Stimulated activated effector memory CD8-positive, alpha-beta T cell treated with anti-CD3 and anti-CD28 coated beads, Interleukin-12 subunit alpha, Interleukin-12 subunit beta, amount 100 ng/mL, for 72 hours (primary cell): ENCODE results near the gene LYZL6.

Experiments used
- ATAC-seq: fragments of 150-1000 bp; cut with Tn5 transposase; 2 replicates; pipeline ENCODE4 v1.10.0; 2021
- DNase-seq, 2 donors: peaks; one replicate each; pipeline ENCODE4 v3.0.0; 2021 to 2022; ENCODE audit warnings: low spot score in 2 of 2
- H3K27ac Mint-ChIP-seq: one replicate; pipeline ENCODE4 v1.8.0; 2022; ENCODE audit warnings: mild to moderate bottlenecking, mixed read lengths
- H3K36me3 Mint-ChIP-seq: one replicate; pipeline ENCODE4 v1.8.0; 2022; ENCODE audit warnings: mild to moderate bottlenecking, mixed read lengths
- H3K4me1 Mint-ChIP-seq: one replicate; pipeline ENCODE4 v1.8.0; 2022; ENCODE audit warnings: mixed read lengths
- H3K4me3 Mint-ChIP-seq: one replicate; pipeline ENCODE4 v1.8.0; 2022; ENCODE audit warnings: mild to moderate bottlenecking, mixed read lengths
- H3K9me3 Mint-ChIP-seq: one replicate; pipeline ENCODE4 v1.8.0; 2022; ENCODE audit warnings: mixed read lengths

Gene LYZL6

GRCh38 chr17:35943537-35943936 is at the start of gene LYZL6:
TSS of gene LYZL6 (minus strand) at chr17:35943713. CDS start at chr17:35939356, 4,357 bp downstream.
- peak within 1 kb of the TSS; percentile 30 for H3K27ac Mint-ChIP-seq
- H3K36me3 Mint-ChIP-seq, result no peaks in the 10 kb centered on the region
- no peaks in the 10 kb centered on the region for H3K9me3 Mint-ChIP-seq
- no peak within 1 kb of the TSS for H3K4me3 Mint-ChIP-seq
- DNase-seq (no peak), ATAC-seq (no peak)
- peaks cover 6% of the 10 kb centered on the region for H3K4me1 Mint-ChIP-seq

DNA sequence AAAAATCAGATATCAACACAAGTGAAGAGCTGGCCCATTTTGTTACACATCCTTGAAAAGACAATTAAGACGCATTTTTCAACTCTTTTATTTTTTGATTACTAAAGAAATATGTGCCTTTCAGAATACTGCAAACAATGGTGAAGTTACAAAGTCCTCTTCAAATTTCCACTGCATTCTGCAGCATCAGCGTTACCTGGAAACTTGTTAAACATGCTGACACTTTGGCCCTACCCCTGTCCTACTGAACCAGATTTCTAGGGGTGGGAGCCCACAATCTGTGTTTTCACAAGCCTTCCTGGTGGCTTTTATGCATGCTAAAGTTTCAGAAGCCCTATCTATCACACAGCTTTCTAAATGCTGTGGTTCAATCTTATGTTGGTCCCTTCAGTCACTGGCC is 47.6 kb upstream of the LYZL6 start:
- Mint-ChIP-seq H3K27ac (no peak overlapping the region), H3K4me1 (peaks cover 6% of the 10 kb centered on the region), H3K36me3 (no peaks in the 10 kb centered on the region), H3K9me3 (peaks cover 5% of the 10 kb centered on the region), H3K4me3 (no peak overlapping the region)
- DNase-seq (no peak), ATAC-seq (no peak)

DNA sequence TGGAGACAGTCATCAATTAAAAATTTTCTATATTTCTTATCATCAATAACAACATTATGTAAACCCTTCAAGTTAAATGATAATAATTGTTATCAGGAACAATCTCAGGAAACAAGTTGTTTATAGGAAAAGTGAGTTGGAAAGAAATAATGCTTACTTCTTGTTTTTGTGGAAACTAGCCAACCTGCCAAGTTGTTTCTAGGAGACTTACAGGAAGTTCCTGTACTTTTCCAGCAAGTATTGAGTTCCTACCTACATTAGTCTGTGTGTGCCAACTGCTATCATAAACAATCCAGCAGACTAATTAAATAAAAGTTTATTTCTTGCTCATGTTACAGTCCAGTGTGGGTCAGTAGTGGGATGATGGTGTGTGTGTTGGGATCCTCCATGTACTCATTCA is 44.7 kb upstream of the LYZL6 start:
- Mint-ChIP-seq H3K4me3 (no peak overlapping the region), H3K36me3 (no peaks in the 10 kb centered on the region), H3K9me3 (peaks cover 5% of the 10 kb centered on the region), H3K27ac (no peak overlapping the region), H3K4me1 (peaks cover 19% of the 10 kb centered on the region)
- ATAC-seq, result no peak
- no peak for DNase-seq

GRCh38 chr17:35986643-35987042 is 43.1 kb upstream of the LYZL6 start, which contains the start of gene CCL14:
TSS of gene CCL14 (minus strand) at chr17:35986729. CDS start at chr17:35986649, 80 bp downstream.
- no peak for ATAC-seq
- DNase-seq, result no peak
- Mint-ChIP-seq H3K4me3 (no peak within 1 kb of the TSS), H3K36me3 (no peaks in the 10 kb centered on the region), H3K27ac (peak within 1 kb of the TSS; percentile 33), H3K9me3 (peaks cover 5% of the 10 kb centered on the region), H3K4me1 (peaks cover 29% of the 10 kb centered on the region)

DNA sequence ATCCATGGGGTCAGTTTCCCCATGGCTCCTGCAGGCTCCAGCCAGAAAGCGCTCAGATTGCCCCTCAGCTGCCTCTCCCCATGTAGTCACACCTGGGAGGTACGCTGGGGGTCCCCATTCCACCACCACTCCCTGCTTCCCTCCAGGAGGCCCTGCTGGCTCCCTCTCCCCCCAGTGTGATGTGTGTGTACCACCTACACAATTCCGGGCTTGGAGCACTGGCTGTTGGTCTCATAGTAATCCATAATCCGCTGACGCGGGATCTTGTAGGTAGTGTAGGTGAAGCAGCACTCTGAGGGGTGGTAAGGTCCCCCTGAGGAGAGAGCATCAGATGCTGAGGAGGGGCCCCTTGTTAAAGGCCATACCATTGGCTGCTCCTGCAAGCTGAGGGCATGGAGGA is 40.6 kb upstream of the LYZL6 start:
- H3K36me3 Mint-ChIP-seq, result no peaks in the 10 kb centered on the region
- no peak for ATAC-seq
- DNase-seq, result no peak
- H3K27ac Mint-ChIP-seq, result peak overlapping the region; percentile 73
- peaks cover 41% of the 10 kb centered on the region for H3K4me1 Mint-ChIP-seq
- H3K4me3 Mint-ChIP-seq, result no peak overlapping the region
- H3K9me3 Mint-ChIP-seq, result peaks cover 5% of the 10 kb centered on the region

- no peaks in the 10 kb centered on the region for H3K36me3 Mint-ChIP-seq
- H3K27ac Mint-ChIP-seq, result peak overlapping the region; percentile 73
- ATAC-seq (no peak), DNase-seq (no peak)
- peaks cover 56% of the 10 kb centered on the region for H3K4me1 Mint-ChIP-seq
- no peaks in the 10 kb centered on the region for H3K9me3 Mint-ChIP-seq
- H3K4me3 Mint-ChIP-seq, result no peak overlapping the region
Measured at GRCh38 chr17:35982409-35983191, 39.1 kb upstream of the LYZL6 start.

DNA sequence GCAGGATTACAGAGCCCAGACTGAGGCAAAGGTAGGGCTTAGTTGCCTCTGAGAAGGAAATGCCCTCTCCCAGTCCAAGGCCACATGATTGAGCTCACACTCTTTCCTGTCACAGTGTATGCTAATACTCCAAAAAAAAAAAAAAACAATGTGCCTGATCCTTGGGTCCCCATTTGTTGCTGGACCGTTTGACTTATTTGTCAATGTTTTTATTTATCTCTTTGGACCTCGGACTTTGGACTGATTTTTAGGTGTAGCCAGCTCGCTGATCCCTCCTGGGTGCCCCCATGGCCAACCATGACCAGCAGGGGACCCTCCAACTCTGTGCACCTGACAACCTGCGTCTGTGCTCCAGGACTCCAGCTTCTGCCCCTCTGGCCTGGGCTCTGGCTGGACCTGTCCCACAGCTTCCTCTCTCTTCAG is 38.4 kb upstream of the LYZL6 start:
- Mint-ChIP-seq H3K27ac (peak overlapping the region; percentile 73), H3K4me1 (peaks cover 60% of the 10 kb centered on the region)
- DNase-seq, result no peak

DNA sequence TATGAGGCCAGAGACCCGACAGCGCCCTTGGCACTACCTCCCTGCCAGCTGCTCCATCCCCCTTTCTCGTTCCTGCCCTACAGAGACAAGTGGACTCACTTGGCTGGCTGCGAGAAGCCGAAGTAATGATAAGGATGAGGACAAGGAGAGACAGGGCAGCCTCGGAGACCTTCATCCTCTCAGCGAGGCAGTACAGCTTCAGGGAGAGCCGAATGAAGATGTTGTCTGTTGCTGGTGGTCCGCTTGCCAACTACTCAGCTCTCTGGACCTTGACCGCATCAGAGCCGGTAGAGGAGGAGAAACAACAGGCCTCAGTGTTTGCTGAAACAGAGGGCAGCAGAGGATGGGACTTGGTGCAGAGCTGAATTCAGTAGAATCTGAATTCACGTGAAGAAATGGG is 37.7 kb upstream of the LYZL6 start, which contains the start of gene CCL16:
Gene CCL16, minus strand, starts transcription at position 252 of the 400 bp plus-strand sequence. Its CDS starts 77 bp downstream, at position 175.
- Mint-ChIP-seq H3K4me1 (peaks cover 62% of the 10 kb centered on the region), H3K36me3 (no peaks in the 10 kb centered on the region), H3K27ac (peak within 1 kb of the TSS; percentile 73), H3K9me3 (no peaks in the 10 kb centered on the region), H3K4me3 (no peak within 1 kb of the TSS)
- DNase-seq (no peak), ATAC-seq (no peak)

More for the DNA sequence above, 38.4 kb upstream of the LYZL6 start:
- ATAC-seq, result no peak
- Mint-ChIP-seq H3K4me3 (no peak overlapping the region), H3K9me3 (no peaks in the 10 kb centered on the region), H3K36me3 (no peaks in the 10 kb centered on the region)

GRCh38 chr17:35978346-35978745 is 34.8 kb upstream of the LYZL6 start:
- Mint-ChIP-seq H3K4me1 (peaks cover 61% of the 10 kb centered on the region), H3K27ac (peak overlapping the region; percentile 87), H3K36me3 (no peaks in the 10 kb centered on the region), H3K4me3 (no peak overlapping the region), H3K9me3 (no peaks in the 10 kb centered on the region)
- no peak for DNase-seq
- no peak for ATAC-seq

GRCh38 chr17:35977509-35977908 is 34.0 kb upstream of the LYZL6 start:
- Mint-ChIP-seq H3K36me3 (no peaks in the 10 kb centered on the region), H3K27ac (peak overlapping the region; percentile 87), H3K4me3 (no peak overlapping the region), H3K4me1 (peaks cover 65% of the 10 kb centered on the region), H3K9me3 (no peaks in the 10 kb centered on the region)
- ATAC-seq (no peak), DNase-seq (no peak)

DNA sequence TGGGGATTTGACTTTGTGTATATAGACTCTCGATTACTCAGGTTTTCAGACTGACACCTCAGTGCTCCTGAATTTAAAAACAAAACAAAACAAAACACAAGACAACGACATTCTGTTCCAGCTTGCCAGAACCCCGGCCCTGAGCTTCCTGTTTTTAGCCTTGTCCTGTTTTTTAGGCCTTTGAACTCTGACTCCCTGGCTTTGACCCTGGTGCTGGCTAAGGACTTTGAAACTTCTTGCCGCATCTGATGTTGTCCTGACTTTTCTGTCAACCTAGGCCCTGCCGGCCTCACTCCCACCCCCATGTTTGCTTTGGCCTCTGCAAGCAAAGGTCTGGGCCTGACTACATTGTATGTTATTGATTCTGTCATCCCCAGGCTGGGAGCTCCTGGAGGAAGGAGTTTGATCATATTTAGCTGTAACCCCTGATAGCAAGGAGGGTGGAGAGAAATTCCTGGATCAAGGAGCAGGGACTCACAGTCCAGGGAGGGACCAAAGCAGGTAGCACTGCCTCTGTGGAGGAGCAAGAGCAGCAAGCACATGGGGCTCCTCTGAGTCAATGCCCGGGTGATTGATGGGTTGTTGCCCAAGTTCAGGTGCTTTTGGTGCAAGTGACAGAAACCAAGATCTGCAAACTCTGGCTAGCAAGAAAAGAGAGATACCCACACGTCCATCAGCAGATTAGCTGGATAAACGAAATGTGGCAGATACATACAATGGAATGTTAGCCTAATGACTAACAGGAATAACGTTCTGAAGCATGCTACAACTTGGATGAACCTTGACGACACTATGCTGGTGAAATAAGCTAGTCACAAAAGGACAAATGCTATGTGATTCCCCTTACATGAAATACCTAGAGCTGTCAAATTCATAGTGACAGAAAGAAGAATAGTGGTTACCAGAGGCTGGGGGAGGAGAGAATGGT is 30.1 kb upstream of the LYZL6 start:
- H3K4me3 Mint-ChIP-seq, result no peak overlapping the region
- H3K36me3 Mint-ChIP-seq, result no peaks in the 10 kb centered on the region
- no peaks in the 10 kb centered on the region for H3K9me3 Mint-ChIP-seq
- H3K4me1 Mint-ChIP-seq, result peaks cover 63% of the 10 kb centered on the region
- ATAC-seq, result peak; percentile 52
- DNase-seq, result no peak
- H3K27ac Mint-ChIP-seq, result peak overlapping the region; percentile 91

DNA sequence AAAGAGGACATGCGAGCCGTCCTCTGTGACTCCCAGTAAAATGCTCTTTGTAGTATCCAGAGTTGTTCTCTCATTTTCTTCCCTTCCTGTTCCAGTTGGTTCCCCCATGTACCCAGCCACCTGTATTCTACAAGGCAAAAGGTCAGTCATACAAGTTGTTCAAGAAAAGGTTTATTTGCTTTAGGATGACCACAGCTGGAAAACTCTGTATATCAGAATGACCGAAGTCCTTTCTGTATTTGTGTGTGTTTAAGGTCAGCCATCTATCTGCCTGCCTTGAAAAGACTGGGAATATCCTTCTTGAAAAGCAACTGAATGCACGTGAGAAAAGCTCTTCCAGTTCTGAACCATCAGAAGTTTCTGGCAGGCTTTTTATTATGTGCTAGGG is 29.4 kb upstream of the LYZL6 start:
- ATAC-seq (no peak), DNase-seq (no peak)
- Mint-ChIP-seq H3K36me3 (no peaks in the 10 kb centered on the region), H3K4me1 (peaks cover 56% of the 10 kb centered on the region), H3K9me3 (no peaks in the 10 kb centered on the region), H3K27ac (peak overlapping the region; percentile 91), H3K4me3 (no peak overlapping the region)

GRCh38 chr17:35972535-35972934 is 29.0 kb upstream of the LYZL6 start:
- DNase-seq (no peak), ATAC-seq (no peak)
- Mint-ChIP-seq H3K4me3 (no peak overlapping the region), H3K36me3 (no peaks in the 10 kb centered on the region), H3K27ac (peak overlapping the region; percentile 91), H3K9me3 (no peaks in the 10 kb centered on the region), H3K4me1 (peaks cover 52% of the 10 kb centered on the region)

GRCh38 chr17:35972066-35972465 is 28.6 kb upstream of the LYZL6 start:
- H3K4me1 Mint-ChIP-seq, result peaks cover 50% of the 10 kb centered on the region

DNA sequence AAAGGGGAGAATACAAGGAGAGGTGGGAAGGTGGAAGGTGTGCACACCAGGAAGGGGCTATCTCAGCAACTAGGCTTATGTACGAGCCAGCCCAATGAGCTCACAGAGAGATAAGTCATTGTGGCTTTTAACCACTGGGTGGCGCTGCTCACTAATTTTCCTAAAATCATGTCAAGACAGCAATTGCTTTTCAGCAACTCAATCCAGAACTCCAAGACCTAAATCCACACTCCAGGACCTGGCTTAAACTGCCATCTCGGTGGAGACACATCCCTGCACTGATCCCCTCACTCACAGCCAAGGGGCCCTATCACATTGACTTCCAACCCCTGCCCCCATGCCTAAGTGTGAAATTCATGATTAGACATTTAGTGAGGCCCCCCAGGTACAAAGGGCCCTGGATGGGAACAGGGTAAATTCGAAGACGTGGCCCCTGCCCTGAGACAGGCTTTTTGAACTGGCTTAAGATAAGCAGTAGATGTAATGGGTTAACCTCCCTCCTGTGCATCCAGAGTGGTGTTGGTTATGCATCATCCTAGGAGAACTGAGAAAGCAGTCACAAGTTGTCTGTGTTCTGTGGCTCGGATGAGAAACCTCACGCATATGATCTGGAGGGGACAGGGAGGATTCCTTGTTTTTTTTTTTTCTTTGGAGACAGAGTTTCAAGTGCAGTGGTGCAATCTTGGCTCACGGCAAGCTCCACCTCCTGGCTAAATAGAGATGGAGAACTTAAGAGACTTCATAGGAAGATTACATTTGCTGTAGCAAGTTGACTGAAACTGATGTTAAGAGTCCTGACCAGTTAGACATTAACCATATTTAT is 26.3 kb upstream of the LYZL6 start:
- peaks cover 48% of the 10 kb centered on the region for H3K4me1 Mint-ChIP-seq
- H3K27ac Mint-ChIP-seq, result peak overlapping the region; percentile 88
- peak; percentile 76 for ATAC-seq
- no peaks in the 10 kb centered on the region for H3K36me3 Mint-ChIP-seq
- peak overlapping the region; percentile 31 for H3K4me3 Mint-ChIP-seq
- no peaks in the 10 kb centered on the region for H3K9me3 Mint-ChIP-seq
- peak; percentile 71 to 88 for DNase-seq

More at GRCh38 chr17:35972066-35972465, 28.6 kb upstream of the LYZL6 start:
- H3K4me3 Mint-ChIP-seq, result no peak overlapping the region
- H3K27ac Mint-ChIP-seq, result peak overlapping the region; percentile 72
- DNase-seq (no peak), ATAC-seq (no peak)
- no peaks in the 10 kb centered on the region for H3K9me3 Mint-ChIP-seq
- H3K36me3 Mint-ChIP-seq, result no peaks in the 10 kb centered on the region
